OCI-LY1 (cell line): ENCODE data around the gene MC1R.
A peak's percentile ranks its signal among the peaks of the same experiment; 100 is the strongest.
"Not testable (repeated sequence)": the region's sequence is repeated elsewhere in the genome, so short reads cannot be mapped to it uniquely, and the experiment has no call there.

Experiments
- H2AFZ ChIP-seq: fragments of 200-600 bp; sonication (generic), shearing (Covaris generic); 2 replicates; pipeline ENCODE4 v1.6.0; 2014; ENCODE audit warnings: antibody characterized with exemption, mild to moderate bottlenecking, low read length
- H3F3A ChIP-seq: fragments of 200-600 bp; sonication (generic), shearing (Covaris generic); 2 replicates; pipeline ENCODE4 v1.6.0; 2014; ENCODE audit warnings: mild to moderate bottlenecking, antibody characterized with exemption, low read length, moderate library complexity; ENCODE audit not compliant: insufficient read depth
- H3K27ac ChIP-seq: fragments of 200-600 bp; sonication (generic); 2 replicates; pipeline ENCODE4 v1.5.1; 2014; ENCODE audit warnings: low read length, mixed run types, mild to moderate bottlenecking, low read depth; ENCODE audit not compliant: poor library complexity, severe bottlenecking
- H3K27me3 ChIP-seq: fragments of 200-600 bp; sonication (generic); 2 replicates; pipeline ENCODE4 v1.6.0; 2014; ENCODE audit warnings: antibody characterized with exemption, mild to moderate bottlenecking, low read length, moderate library complexity; ENCODE audit not compliant: insufficient read depth
- H3K36me3 ChIP-seq: fragments of 200-600 bp; sonication (generic); 2 replicates; pipeline ENCODE4 v1.6.1; 2014; ENCODE audit warnings: mild to moderate bottlenecking, antibody characterized with exemption, low read length, moderate library complexity, mixed read lengths; ENCODE audit not compliant: insufficient read depth
- H3K4me1 ChIP-seq: fragments of 200-600 bp; sonication (generic); 2 replicates; pipeline ENCODE4 v1.5.1; 2014; ENCODE audit warnings: mild to moderate bottlenecking, low read length, moderate library complexity; ENCODE audit not compliant: insufficient read depth, severe bottlenecking
- H3K4me2 ChIP-seq: fragments of 200-600 bp; sonication (generic), shearing (Covaris generic); 2 replicates; pipeline ENCODE4 v1.6.1; 2014; ENCODE audit warnings: low read length
- H3K4me3 ChIP-seq: fragments of 200-600 bp; sonication (generic); 2 replicates; pipeline ENCODE4 v1.5.1; 2014; ENCODE audit warnings: low read length, low read depth, mild to moderate bottlenecking, mixed read lengths; ENCODE audit not compliant: poor library complexity, severe bottlenecking
- H3K79me2 ChIP-seq: fragments of 200-600 bp; shearing (Covaris generic); 2 replicates; pipeline ENCODE4 v1.6.1; 2016; ENCODE audit warnings: mixed run types, low read length, mixed read lengths; ENCODE audit not compliant: insufficient read depth
- H3K9ac ChIP-seq: fragments of 200-600 bp; sonication (generic), shearing (Covaris generic); 2 replicates; pipeline ENCODE4 v1.6.1; 2014; ENCODE audit warnings: mild to moderate bottlenecking, low read length, mixed read lengths
- H3K9me2 ChIP-seq: fragments of 200-600 bp; sonication (generic), shearing (Covaris generic); 2 replicates; pipeline ENCODE4 v1.6.1; 2014; ENCODE audit warnings: low read depth, mild to moderate bottlenecking, low read length, mixed read lengths
- H3K9me3 ChIP-seq: fragments of 200-600 bp; shearing (Covaris generic); 2 replicates; pipeline ENCODE4 v1.6.1; 2014; ENCODE audit warnings: low read length, mixed read lengths
- H4K20me1 ChIP-seq: fragments of 200-600 bp; sonication (generic), shearing (Covaris generic); 2 replicates; pipeline ENCODE4 v1.6.0; 2016; ENCODE audit warnings: mild to moderate bottlenecking, low read length; ENCODE audit not compliant: insufficient read depth
- EZH2 ChIP-seq: fragments of 200-600 bp; sonication (generic), shearing (Covaris generic); IDR thresholded peaks from 2 replicates; pipeline ENCODE4 v1.8.0; 2017; ENCODE audit warnings: borderline replicate concordance, mixed run types, mild to moderate bottlenecking, antibody characterized with exemption, low read length, moderate library complexity, mixed read lengths
- TF ChIP-seq, protein P1 (sequence below): fragments of 200-600 bp; sonication (generic), shearing (Covaris generic); IDR thresholded peaks from 2 replicates; pipeline ENCODE4 v1.5.1; 2017; ENCODE audit warnings: mild to moderate bottlenecking, antibody characterized with exemption, low read length, moderate library complexity, mixed read lengths

Gene MC1R

DNA sequence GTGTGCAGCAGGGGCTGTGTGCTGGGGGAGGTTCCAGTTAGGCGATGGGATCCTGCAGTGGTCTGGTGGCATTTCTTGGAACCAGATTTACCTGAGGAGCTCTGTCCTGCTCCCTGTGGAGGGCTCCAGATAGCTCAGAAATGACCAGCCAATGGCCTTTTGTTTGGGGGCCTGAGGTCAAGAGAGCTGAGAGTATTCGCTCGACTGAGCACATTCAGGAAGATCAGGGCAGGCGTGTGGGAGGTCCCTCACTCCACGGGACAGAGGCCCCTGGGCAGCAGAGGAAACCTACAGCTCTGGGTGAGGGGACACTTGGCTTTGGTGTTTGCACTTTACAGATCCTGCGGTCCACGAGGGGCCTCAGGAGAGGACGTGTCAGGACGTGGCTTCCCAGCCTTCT is 48.1 kb downstream of the MC1R start:
- H3K79me2 ChIP-seq = no peaks in the 10 kb centered on the region
- no peak overlapping the region for H3K4me2 ChIP-seq
- TF ChIP-seq EZH2 = no peak
- TF ChIP-seq, protein P1, sequence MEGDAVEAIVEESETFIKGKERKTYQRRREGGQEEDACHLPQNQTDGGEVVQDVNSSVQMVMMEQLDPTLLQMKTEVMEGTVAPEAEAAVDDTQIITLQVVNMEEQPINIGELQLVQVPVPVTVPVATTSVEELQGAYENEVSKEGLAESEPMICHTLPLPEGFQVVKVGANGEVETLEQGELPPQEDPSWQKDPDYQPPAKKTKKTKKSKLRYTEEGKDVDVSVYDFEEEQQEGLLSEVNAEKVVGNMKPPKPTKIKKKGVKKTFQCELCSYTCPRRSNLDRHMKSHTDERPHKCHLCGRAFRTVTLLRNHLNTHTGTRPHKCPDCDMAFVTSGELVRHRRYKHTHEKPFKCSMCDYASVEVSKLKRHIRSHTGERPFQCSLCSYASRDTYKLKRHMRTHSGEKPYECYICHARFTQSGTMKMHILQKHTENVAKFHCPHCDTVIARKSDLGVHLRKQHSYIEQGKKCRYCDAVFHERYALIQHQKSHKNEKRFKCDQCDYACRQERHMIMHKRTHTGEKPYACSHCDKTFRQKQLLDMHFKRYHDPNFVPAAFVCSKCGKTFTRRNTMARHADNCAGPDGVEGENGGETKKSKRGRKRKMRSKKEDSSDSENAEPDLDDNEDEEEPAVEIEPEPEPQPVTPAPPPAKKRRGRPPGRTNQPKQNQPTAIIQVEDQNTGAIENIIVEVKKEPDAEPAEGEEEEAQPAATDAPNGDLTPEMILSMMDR = no peak
- H3K27ac ChIP-seq = no peak overlapping the region
- H3K36me3 ChIP-seq = peaks cover 32% of the 10 kb centered on the region
- H2AFZ ChIP-seq = no peak overlapping the region
- no peak overlapping the region for H3K4me3 ChIP-seq
- no peaks in the 10 kb centered on the region for H3F3A ChIP-seq
- no peak overlapping the region for H3K9ac ChIP-seq
- H4K20me1 ChIP-seq = no peaks in the 10 kb centered on the region
- H3K27me3 ChIP-seq = no peaks in the 10 kb centered on the region
- no peaks in the 10 kb centered on the region for H3K9me2 ChIP-seq
- H3K4me1 ChIP-seq = peaks cover 2% of the 10 kb centered on the region
- H3K9me3 ChIP-seq = peaks cover 2% of the 10 kb centered on the region

DNA sequence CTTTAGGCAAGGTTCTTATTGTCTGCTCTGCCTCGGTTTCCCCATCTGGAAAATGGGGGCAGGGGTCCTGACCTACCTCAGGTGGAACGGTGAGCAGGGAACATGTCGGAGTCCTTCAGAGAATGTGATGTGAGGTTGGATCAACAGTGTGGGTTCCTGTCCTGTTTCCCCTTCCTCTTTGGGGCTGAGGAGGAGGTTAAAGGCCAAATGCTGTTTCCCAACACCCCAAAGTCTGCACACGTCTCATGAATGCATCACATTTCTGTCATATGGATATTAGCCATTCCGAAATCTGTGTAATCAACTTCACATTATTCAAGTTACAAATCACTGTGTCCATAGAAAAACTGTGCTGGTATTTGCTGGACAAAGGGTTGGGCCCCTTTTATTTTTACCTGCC is 48.8 kb downstream of the MC1R start:
- H3F3A ChIP-seq, H3K4me2 ChIP-seq, H3K9ac ChIP-seq, H4K20me1 ChIP-seq, H3K9me3 ChIP-seq, H3K27me3 ChIP-seq, H3K4me3 ChIP-seq, H3K9me2 ChIP-seq, H3K4me1 ChIP-seq, H2AFZ ChIP-seq, H3K79me2 ChIP-seq, H3K27ac ChIP-seq: not testable (repeated sequence)
- peaks cover 31% of the 10 kb centered on the region; the same call in 1 of the 2 replicates for H3K36me3 ChIP-seq

DNA sequence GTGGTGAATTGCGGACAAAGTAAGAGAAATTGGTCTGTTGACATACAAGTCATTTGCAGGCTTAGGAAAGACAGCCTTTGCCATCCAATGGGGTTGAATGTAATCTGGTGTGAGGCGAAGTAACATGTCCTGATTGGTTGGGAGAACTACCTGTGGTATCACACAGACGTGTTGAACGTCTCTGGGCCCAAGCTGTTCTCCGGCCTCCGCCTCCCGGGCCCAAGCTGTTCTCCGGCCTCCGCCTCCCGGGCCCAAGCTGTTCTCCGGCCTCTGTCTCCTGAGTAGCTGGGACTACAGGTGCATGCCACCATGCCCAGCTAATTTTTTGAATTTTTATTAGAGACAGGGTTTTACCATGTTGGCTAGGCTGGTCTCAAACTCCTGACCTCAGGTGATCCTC is 49.4 kb downstream of the MC1R start:
- not testable (repeated sequence) for H3F3A ChIP-seq, H3K27ac ChIP-seq, H4K20me1 ChIP-seq

DNA sequence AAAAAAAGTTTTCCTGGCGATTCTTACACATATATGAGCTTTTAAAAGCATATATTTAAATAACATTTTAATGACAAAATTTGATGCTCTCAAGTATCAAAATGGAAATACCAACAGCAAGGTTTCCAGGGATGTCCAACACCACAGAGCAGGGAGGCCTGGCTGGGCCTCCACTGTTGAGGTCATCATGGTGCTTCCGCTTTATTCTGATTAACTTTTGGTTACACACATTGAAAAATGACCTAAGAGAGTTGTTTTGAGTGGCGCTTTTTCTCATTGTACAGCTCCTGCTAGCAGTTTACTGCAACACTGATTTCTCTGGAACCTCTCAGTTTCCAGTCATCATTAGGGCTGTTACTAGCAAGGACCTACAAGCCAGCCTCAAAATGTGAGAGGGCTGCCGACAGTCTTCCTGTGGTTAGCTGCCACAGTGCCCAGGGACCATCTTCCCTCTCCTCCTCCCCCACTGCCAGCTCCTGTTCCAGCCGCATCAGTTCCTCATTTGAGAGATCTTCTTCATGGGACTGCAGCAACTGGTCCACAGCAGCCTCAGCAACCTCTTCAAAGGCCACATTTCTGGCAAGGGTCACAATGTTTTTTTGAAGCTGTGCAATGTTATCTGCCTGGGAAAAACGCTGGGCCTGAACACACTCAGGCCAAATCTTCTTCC is 51.2 kb downstream of the MC1R start:
- no peaks in the 10 kb centered on the region for H3K27me3 ChIP-seq
- no peak overlapping the region for H2AFZ ChIP-seq
- H4K20me1 ChIP-seq = no peaks in the 10 kb centered on the region
- peaks cover 17% of the 10 kb centered on the region; the same call in 1 of the 2 replicates for H3K36me3 ChIP-seq
- peak overlapping the region; percentile 33 for H3K27ac ChIP-seq
- no peak for TF ChIP-seq EZH2
- TF ChIP-seq, protein P1 = no peak
- H3K9me3 ChIP-seq = peaks cover 2% of the 10 kb centered on the region
- peaks cover 23% of the 10 kb centered on the region for H3K4me1 ChIP-seq
- peaks cover 18% of the 10 kb centered on the region for H3K79me2 ChIP-seq
- H3K4me3 ChIP-seq = no peak overlapping the region
- H3K9me2 ChIP-seq = no peaks in the 10 kb centered on the region
- no peaks in the 10 kb centered on the region for H3F3A ChIP-seq
- H3K4me2 ChIP-seq = no peak overlapping the region; the same call in 1 of the 2 replicates
- H3K9ac ChIP-seq = no peak overlapping the region

More for the DNA sequence above, 49.4 kb downstream of the MC1R start:
- not testable (repeated sequence) for H3K4me2 ChIP-seq, H3K4me3 ChIP-seq, H3K27me3 ChIP-seq, H3K79me2 ChIP-seq, H3K9me2 ChIP-seq, H2AFZ ChIP-seq, H3K9ac ChIP-seq, H3K9me3 ChIP-seq, H3K4me1 ChIP-seq
- peaks cover 27% of the 10 kb centered on the region; the same call in 1 of the 2 replicates for H3K36me3 ChIP-seq
